GOT3 (cell line): ENCODE data around the gene NAA10.

Experiments used
- DNase-seq: peaks from one replicate; lab custom pipeline; 2025; ENCODE audit warnings: mixed read lengths; lab: John Stamatoyannopoulos, UW

NAA10 gene

GRCh38 chrX:153948847-153949805, 14.3 kb upstream of the NAA10 start:
- DNase-seq: no peak

GRCh38 chrX:153948002-153948466, 13.2 kb upstream of the NAA10 start:
- DNase-seq: no peak

- DNase-seq: peak; percentile 28
Measured at GRCh38 chrX:153947009-153947769, 12.4 kb upstream of the NAA10 start.

- DNase-seq: no peak
Measured at GRCh38 chrX:153945956-153946943, 11.4 kb upstream of the NAA10 start.

GRCh38 chrX:153944800-153945150, 9.9 kb upstream of the NAA10 start:
- DNase-seq: no peak

- no peak for DNase-seq
Measured at GRCh38 chrX:153944140-153944799, 9.4 kb upstream of the NAA10 start, which contains the start of gene RENBP. TSS of gene RENBP (minus strand) at chrX:153944643. CDS start at chrX:153944610, 33 bp downstream.

- DNase-seq: no peak
Measured at GRCh38 chrX:153941336-153942252, 6.8 kb upstream of the NAA10 start.

GRCh38 chrX:153939573-153939972, 4.7 kb upstream of the NAA10 start:
- no peak for DNase-seq

- DNase-seq: no peak
Measured at GRCh38 chrX:153938226-153938786, 3.5 kb upstream of the NAA10 start.

- no peak for DNase-seq
Measured at GRCh38 chrX:153937056-153937455, 2.2 kb upstream of the NAA10 start.

- no peak for DNase-seq
Measured at GRCh38 chrX:153935326-153935851, 552 bp upstream of the NAA10 start.

- no peak for DNase-seq
Measured at GRCh38 chrX:153934148-153934761, 582 bp downstream of the NAA10 start.

- DNase-seq: no peak
Measured at GRCh38 chrX:153933748-153934147, 1.1 kb downstream of the NAA10 start.

- no peak for DNase-seq
Measured at GRCh38 chrX:153932220-153932915, 2.5 kb downstream of the NAA10 start.

- no peak for DNase-seq
Measured at GRCh38 chrX:153931748-153932147, 3.1 kb downstream of the NAA10 start.

- DNase-seq: no peak
Measured at GRCh38 chrX:153931151-153931550, 3.7 kb downstream of the NAA10 start.

- no peak for DNase-seq
Measured at GRCh38 chrX:153930011-153930910, 4.6 kb downstream of the NAA10 start.
